Skeletal muscle tissue (tissue), 4 donors: ENCODE measurements around the gene PIK3R1. TPM values are rescaled to one million over a fixed set of nuclear protein-coding genes. Genes with fewer than 3 reads are reported as not detected.
A peak's percentile ranks its signal among the peaks of the same experiment; 100 is the strongest.
"Not testable (repeated sequence)": the region's sequence is repeated elsewhere in the genome, so short reads cannot be mapped to it uniquely, and the experiment has no call there.

Experiments used
- H3K27ac ChIP-seq: one replicate; pipeline ENCODE4 v1.7.0; 2013; ENCODE audit warnings: mild to moderate bottlenecking, low read depth, low read length, inconsistent platforms
- H3K27me3 ChIP-seq, 3 donors: one replicate each; pipeline ENCODE4 v1.7.0; 2013; ENCODE audit warnings: low read length in 3 of 3; ENCODE audit not compliant: control insufficient read depth in 3 of 3, insufficient read depth in 3 of 3
- H3K36me3 ChIP-seq, 3 donors: one replicate each; pipeline ENCODE4 v1.7.0; 2013; ENCODE audit warnings: low read length in 3 of 3; ENCODE audit not compliant: control insufficient read depth in 3 of 3, insufficient read depth in 3 of 3
- H3K4me1 ChIP-seq, 3 donors: one replicate each; pipeline ENCODE4 v1.7.0; 2013; ENCODE audit warnings: low read length in 3 of 3, mild to moderate bottlenecking in 3 of 3; ENCODE audit not compliant: control insufficient read depth in 3 of 3, insufficient read depth in 3 of 3
- H3K4me3 ChIP-seq, 3 donors: one replicate each; pipeline ENCODE4 v1.7.0; 2013; ENCODE audit warnings: low read length in 3 of 3
- H3K9ac ChIP-seq, 3 donors: one replicate each; pipeline ENCODE4 v1.7.0; 2013; ENCODE audit warnings: low read length in 3 of 3, mild to moderate bottlenecking in 3 of 3, moderate library complexity in 2 of 3, low read depth in 1 of 3
- H3K9me3 ChIP-seq, 3 donors: one replicate each; pipeline ENCODE4 v1.7.0; 2013; ENCODE audit warnings: low read length in 3 of 3; ENCODE audit not compliant: control insufficient read depth in 3 of 3
- total RNA-seq: library from RNA; depleted of rRNA; stranded (reverse); fragments of >200 nt; gene quantifications from one replicate; pipeline ENCODE4 v1.2.3, GENCODE V29; 2014
- donor health status: Osteomylitis.

The PIK3R1 gene
- total RNA-seq, 1 donor from 2014 or later, result 33.4 TPM

- H3K36me3 ChIP-seq, result no peaks in the 10 kb centered on the region
- H3K4me1 ChIP-seq, result peaks cover 0 to 5% (median 4%) of the 10 kb centered on the region in 3 donors
- no peak overlapping the region for H3K9ac ChIP-seq
- H3K4me3 ChIP-seq, result no peak overlapping the region
- no peak overlapping the region for H3K27ac ChIP-seq
- no peaks in the 10 kb centered on the region for H3K27me3 ChIP-seq
- H3K9me3 ChIP-seq, result no peaks in the 10 kb centered on the region
These were observed 24.3 kb upstream of the PIK3R1 start for GRCh38 chr5:68191083-68191791.

DNA sequence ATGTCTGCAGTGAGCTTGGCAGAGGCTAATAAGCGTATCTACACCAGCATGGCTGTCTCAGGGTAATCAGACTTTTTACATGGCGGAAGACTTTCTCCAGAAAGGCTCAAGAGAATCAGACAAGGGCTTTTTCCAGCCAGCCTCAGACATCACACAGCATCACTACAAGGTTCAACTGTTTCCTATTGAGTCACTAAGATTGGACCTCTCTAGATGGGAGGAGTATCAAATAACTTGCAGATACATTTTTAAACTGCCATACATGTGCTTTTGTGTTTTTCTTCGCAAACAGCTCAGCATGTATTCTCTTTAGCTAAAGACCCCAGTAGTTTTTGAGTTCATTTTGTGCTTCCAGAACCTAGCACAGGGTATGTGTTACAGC, 22.9 kb upstream of the PIK3R1 start:
- no peak overlapping the region for H3K27ac ChIP-seq
- no peaks in the 10 kb centered on the region for H3K9me3 ChIP-seq
- no peak overlapping the region for H3K9ac ChIP-seq
- H3K27me3 ChIP-seq, result no peaks in the 10 kb centered on the region
- H3K4me3 ChIP-seq, result no peak overlapping the region
- H3K36me3 ChIP-seq, result no peaks in the 10 kb centered on the region
- peaks cover 0 to 5% (median 0%) of the 10 kb centered on the region in 3 donors for H3K4me1 ChIP-seq

DNA sequence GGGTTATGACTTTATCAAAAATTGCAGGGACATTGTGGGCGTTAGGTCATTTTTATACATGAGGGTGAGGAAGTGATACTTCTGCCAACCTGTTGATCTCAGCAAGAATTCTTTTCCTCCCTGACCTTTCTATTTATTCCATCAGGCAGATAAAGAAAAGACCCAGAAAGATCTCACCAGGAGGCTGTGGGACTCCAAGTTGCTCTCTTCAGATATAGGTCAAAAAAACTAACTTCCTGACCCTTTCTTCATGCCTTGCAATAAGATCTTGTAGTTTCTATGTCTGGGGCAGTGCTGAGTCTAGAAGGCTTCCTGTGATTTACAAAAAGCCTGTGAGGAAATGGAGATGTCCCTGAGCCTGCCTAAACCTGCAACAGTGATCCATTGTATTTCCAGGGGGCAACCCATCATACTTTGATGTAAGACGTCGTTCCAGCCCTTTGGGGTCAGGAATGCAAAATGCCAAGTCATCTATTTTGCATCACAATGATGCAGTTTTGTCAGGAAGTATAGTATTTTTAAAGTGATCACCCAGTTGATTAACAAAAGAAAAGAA, 22.0 kb upstream of the PIK3R1 start:
- H3K4me1 ChIP-seq, result peaks cover 0 to 5% (median 0%) of the 10 kb centered on the region in 3 donors
- H3K27me3 ChIP-seq, result no peaks in the 10 kb centered on the region
- no peaks in the 10 kb centered on the region for H3K36me3 ChIP-seq
- no peak overlapping the region for H3K9ac ChIP-seq
- H3K9me3 ChIP-seq, result no peaks in the 10 kb centered on the region
- H3K27ac ChIP-seq, result no peak overlapping the region
- no peak overlapping the region for H3K4me3 ChIP-seq

GRCh38 chr5:68194386-68194785, 21.2 kb upstream of the PIK3R1 start:
- Histone ChIP-seq H3K4me1 (peaks cover 0 to 5% (median 0%) of the 10 kb centered on the region in 3 donors), H3K4me3 (no peak overlapping the region), H3K27ac (no peak overlapping the region), H3K9me3 (no peaks in the 10 kb centered on the region), H3K27me3 (no peaks in the 10 kb centered on the region), H3K36me3 (no peaks in the 10 kb centered on the region), H3K9ac (no peak overlapping the region)

DNA sequence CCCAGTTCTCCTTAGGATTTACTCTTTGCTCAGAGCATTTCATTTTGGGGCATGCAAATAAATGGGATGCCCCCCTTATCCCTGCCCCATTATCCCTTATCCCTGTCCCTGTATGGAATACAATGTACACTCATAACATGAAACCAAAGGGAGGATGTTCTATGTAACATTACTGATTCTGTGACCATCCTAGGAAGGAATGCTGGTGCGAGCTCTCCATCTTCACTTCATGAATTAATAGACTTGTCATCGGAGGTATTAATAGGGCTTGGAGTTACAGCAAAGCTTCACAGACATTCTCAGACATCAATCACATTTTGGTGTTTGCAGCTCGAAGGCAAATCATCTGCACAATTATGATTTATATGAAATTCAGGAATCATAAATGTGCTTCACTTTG, 20.4 kb upstream of the PIK3R1 start:
- H3K27ac ChIP-seq, result no peak overlapping the region
- H3K27me3 ChIP-seq, result no peaks in the 10 kb centered on the region
- no peak overlapping the region for H3K9ac ChIP-seq
- H3K4me1 ChIP-seq, result peaks cover 0 to 5% (median 0%) of the 10 kb centered on the region in 3 donors
- H3K9me3 ChIP-seq, result no peaks in the 10 kb centered on the region
- no peak overlapping the region for H3K4me3 ChIP-seq
- H3K36me3 ChIP-seq, result no peaks in the 10 kb centered on the region

- Histone ChIP-seq H3K36me3 (no peaks in the 10 kb centered on the region), H3K9me3 (no peaks in the 10 kb centered on the region), H3K4me1 (peaks cover 0 to 5% (median 0%) of the 10 kb centered on the region in 3 donors), H3K27me3 (no peaks in the 10 kb centered on the region), H3K27ac (no peak overlapping the region), H3K9ac (no peak overlapping the region), H3K4me3 (no peak overlapping the region)
These were observed 18.7 kb upstream of the PIK3R1 start for GRCh38 chr5:68196876-68197275.

- no peaks in the 10 kb centered on the region for H3K4me1 ChIP-seq
- no peaks in the 10 kb centered on the region for H3K36me3 ChIP-seq
- H3K9ac ChIP-seq, result no peak overlapping the region
- no peaks in the 10 kb centered on the region for H3K27me3 ChIP-seq
- H3K27ac ChIP-seq, result no peak overlapping the region
- H3K4me3 ChIP-seq, result no peak overlapping the region
- H3K9me3 ChIP-seq, result no peaks in the 10 kb centered on the region
These were observed 15.3 kb upstream of the PIK3R1 start for GRCh38 chr5:68200288-68200687.

DNA sequence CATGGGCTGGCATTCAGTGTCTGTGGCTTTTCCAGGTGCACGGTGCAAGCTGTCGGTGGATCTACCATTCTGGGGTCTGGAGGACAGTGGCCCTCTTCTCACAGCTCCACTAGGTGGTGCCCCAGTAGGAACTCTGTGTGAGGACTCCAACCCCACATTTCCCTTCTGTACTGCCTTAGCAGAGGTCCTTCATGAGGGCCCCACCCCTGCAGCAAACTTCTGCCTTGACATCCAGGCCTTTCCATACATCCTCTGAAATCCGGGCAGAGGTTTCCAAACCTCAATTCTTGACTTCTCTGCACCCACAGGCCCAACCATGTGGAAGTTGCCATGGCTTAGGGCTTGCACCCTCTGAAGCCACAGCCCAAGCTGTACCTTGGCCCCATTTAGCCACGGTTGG, 4.9 kb upstream of the PIK3R1 start:
- not testable (repeated sequence) for H3K27me3 ChIP-seq, H3K4me1 ChIP-seq, H3K36me3 ChIP-seq, H3K9me3 ChIP-seq, H3K9ac ChIP-seq, H3K4me3 ChIP-seq, H3K27ac ChIP-seq

DNA sequence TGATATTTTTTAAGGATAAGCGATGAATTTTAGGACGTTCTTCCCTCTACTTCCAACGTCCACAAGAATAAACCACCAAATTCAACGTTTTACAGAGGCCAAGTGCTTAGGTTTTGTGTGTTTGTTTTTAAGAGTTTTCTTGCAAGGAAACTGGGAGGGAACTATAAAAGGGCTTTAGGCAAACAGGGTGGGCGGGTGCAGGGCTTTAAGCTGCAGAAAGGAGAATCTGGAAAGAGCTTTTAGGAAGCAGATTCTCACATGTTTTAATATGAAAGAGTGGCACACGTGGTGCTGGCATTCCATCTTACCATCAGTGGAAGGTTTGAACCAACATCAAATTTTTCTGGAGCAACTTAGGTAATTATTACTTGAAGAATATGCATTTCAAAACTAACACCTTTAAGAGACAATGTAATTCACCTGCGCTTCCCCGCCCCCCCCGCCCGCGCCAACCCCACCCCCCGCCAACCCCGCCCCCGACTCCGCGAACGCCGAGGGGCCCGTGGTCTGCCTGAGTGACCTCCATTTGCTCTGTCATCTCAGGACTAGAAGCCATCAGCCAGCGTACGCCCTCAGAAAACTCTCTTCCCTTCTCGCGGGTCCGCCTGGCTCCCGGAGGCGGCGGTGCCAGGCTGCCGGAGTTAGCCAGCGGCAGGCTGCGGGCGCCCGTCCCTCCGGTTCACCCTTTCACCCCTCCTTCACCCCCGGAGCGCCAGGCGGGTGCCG, 911 bp upstream of the PIK3R1 start:
- Histone ChIP-seq H3K4me1 (peaks cover 7 to 21% (median 11%) of the 10 kb centered on the region in 3 donors), H3K9ac (peak overlapping the region; percentile 94 to 95 (median 94)), H3K27ac (peak overlapping the region; percentile 97), H3K27me3 (no peaks in the 10 kb centered on the region), H3K36me3 (no peaks in the 10 kb centered on the region), H3K4me3 (peak overlapping the region; percentile 83 to 84 (median 83)), H3K9me3 (no peaks in the 10 kb centered on the region)

DNA sequence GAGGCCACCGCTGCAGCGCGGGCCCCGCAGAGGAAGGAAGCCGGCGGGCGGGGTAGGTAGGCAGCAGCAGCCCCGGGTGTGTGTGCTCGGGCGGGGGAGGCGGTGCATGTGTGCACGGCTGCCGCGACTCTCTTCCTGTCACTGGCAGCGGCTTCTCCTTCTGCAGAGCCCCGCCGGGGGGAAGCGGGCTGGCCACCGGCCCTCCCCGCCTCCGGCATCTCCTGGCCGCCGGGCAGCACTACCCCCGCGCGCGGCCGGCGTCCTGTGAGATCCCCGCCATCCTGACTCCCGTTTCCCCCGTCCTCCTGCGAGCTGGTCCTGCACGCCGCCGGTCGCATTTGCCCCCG, 315 bp downstream of the PIK3R1 start:
- no peaks in the 10 kb centered on the region for H3K9me3 ChIP-seq
- H3K9ac ChIP-seq, result peak overlapping the region; percentile 84 to 90 (median 86)
- H3K27ac ChIP-seq, result peak overlapping the region; percentile 97
- no peaks in the 10 kb centered on the region for H3K27me3 ChIP-seq
- H3K36me3 ChIP-seq, result peaks cover 0 to 4% (median 2%) of the 10 kb centered on the region in 3 donors
- peaks cover 11 to 23% (median 12%) of the 10 kb centered on the region in 3 donors for H3K4me1 ChIP-seq
- H3K4me3 ChIP-seq, result peak overlapping the region; percentile 84 to 99 (median 91)
